Bronchial epithelial cell (primary cell): ENCODE results near the gene NFIL3. TPM values are rescaled to one million over a fixed set of nuclear protein-coding genes. Genes with fewer than 3 reads are reported as not detected.

Source experiments
- DNase-seq: peaks from one replicate; pipeline ENCODE4 v3.0.0-alpha.2; 2010; ENCODE audit warnings: low read depth
- FAIRE-seq: peaks from 2 replicates; lab custom pipeline; 2011; peaks lifted over from hg19 to GRCh38; lab: Jason Lieb, UNC
- H3K27me3 ChIP-seq: 2 replicates; pipeline ENCODE4 v1.5.1; 2011; ENCODE audit warnings: low read length; ENCODE audit not compliant: control insufficient read depth, insufficient read depth
- H3K36me3 ChIP-seq: 2 replicates; pipeline ENCODE4 v1.5.1; 2011; ENCODE audit warnings: low read length; ENCODE audit not compliant: control insufficient read depth, insufficient read depth
- H3K4me3 ChIP-seq: 2 replicates; pipeline ENCODE4 v1.5.1; 2011; ENCODE audit warnings: mild to moderate bottlenecking, low read depth, low read length, control low read depth
- CTCF ChIP-seq: IDR thresholded peaks from 2 replicates; pipeline ENCODE4 v1.5.1; 2011; ENCODE audit warnings: mild to moderate bottlenecking, moderate library complexity, low read length, control low read depth, inconsistent platforms; ENCODE audit not compliant: insufficient read depth, severe bottlenecking
- total RNA-seq: library from RNA; depleted of rRNA; stranded (reverse); fragments of >200 nt; gene quantifications from 2 replicates; pipeline ENCODE4 v1.2.1, GENCODE V29; 2014

NFIL3 gene
- total RNA-seq, 1 donor from 2014 or later = 31.3 TPM

GRCh38 chr9:91421128-91421765, 2.4 kb downstream of the NFIL3 start:
- TF ChIP-seq CTCF = peak; percentile 61
- Histone ChIP-seq H3K4me3 (peak overlapping the region; percentile 79), H3K27me3 (no peaks in the 10 kb centered on the region), H3K36me3 (no peaks in the 10 kb centered on the region)
- FAIRE-seq (no peak), DNase-seq (no peak)

GRCh38 chr9:91420501-91421127, 3.0 kb downstream of the NFIL3 start:
- Histone ChIP-seq H3K4me3 (peak overlapping the region; percentile 79), H3K27me3 (no peaks in the 10 kb centered on the region), H3K36me3 (no peaks in the 10 kb centered on the region)
- no peak for TF ChIP-seq CTCF
- DNase-seq (no peak), FAIRE-seq (no peak)

- no peak for FAIRE-seq
- H3K4me3 ChIP-seq = no peak overlapping the region
- peak; percentile 95 for DNase-seq
These were observed 4.1 kb downstream of the NFIL3 start for GRCh38 chr9:91419222-91420191.

GRCh38 chr9:91418215-91418610, 5.4 kb downstream of the NFIL3 start:
- DNase-seq = no peak
- no peak for TF ChIP-seq CTCF
- no peak for FAIRE-seq
- no peaks in the 10 kb centered on the region for H3K27me3 ChIP-seq
- H3K4me3 ChIP-seq = no peak overlapping the region
- peaks cover 1% of the 10 kb centered on the region for H3K36me3 ChIP-seq

More at GRCh38 chr9:91419222-91420191, 4.1 kb downstream of the NFIL3 start:
- no peak for TF ChIP-seq CTCF
- Histone ChIP-seq H3K27me3 (no peaks in the 10 kb centered on the region), H3K36me3 (peaks cover 1% of the 10 kb centered on the region)

GRCh38 chr9:91417602-91418214, 5.9 kb downstream of the NFIL3 start:
- TF ChIP-seq CTCF = no peak
- Histone ChIP-seq H3K36me3 (peaks cover 1% of the 10 kb centered on the region), H3K27me3 (no peaks in the 10 kb centered on the region), H3K4me3 (no peak overlapping the region)
- no peak for DNase-seq
- FAIRE-seq = no peak
